ENCODE measurements around the gene MORC4. TPM values are rescaled to one million over a fixed set of nuclear protein-coding genes. Genes with fewer than 3 reads are reported as not detected.
A peak's percentile ranks its signal among the peaks of the same experiment; 100 is the strongest.

The MORC4 gene
- polyA plus RNA-seq, 4 donors: 7.0 to 11.5 (median 9.4) TPM

GRCh38 chrX:106919932-106920452, 80.0 kb downstream of the MORC4 start, which contains the start of gene CLDN2:
Gene CLDN2, plus strand, starts transcription at chrX:106920402. Its CDS starts 7,827 bp downstream, at chrX:106928229.
- WGBS, 3 donors: 11 to 32% (median 23%) methylated on average over 2 of the region's 2 CpGs
- Histone ChIP-seq H3K27ac (ENCODE audit: low read depth in 1 of 3, low read length in 2 of 3) (no peak within 1 kb of the TSS), H3K9me3 (ENCODE audit: control insufficient read depth in 2 of 2, insufficient read depth in 1 of 2, low read depth in 1 of 2, low read length in 1 of 2) (no peaks in the 10 kb centered on the region), H3K36me3 (ENCODE audit: control insufficient read depth in 3 of 3, insufficient read depth in 2 of 3, low read depth in 1 of 3, low read length in 3 of 3) (no peaks in the 10 kb centered on the region), H3K4me1 (ENCODE audit: control insufficient read depth in 3 of 3, insufficient read depth in 2 of 3, low read depth in 1 of 3, low read length in 2 of 3) (peaks cover 2 to 10% (median 5%) of the 10 kb centered on the region in 3 donors), H3K27me3 (ENCODE audit: control insufficient read depth in 3 of 3, insufficient read depth in 3 of 3, low read length in 3 of 3) (no peaks in the 10 kb centered on the region), H3K4me3 (ENCODE audit: low read depth in 1 of 3, low read length in 3 of 3) (no peak within 1 kb of the TSS)
- no peak for DNase-seq
- no peak for FAIRE-seq

DNA sequence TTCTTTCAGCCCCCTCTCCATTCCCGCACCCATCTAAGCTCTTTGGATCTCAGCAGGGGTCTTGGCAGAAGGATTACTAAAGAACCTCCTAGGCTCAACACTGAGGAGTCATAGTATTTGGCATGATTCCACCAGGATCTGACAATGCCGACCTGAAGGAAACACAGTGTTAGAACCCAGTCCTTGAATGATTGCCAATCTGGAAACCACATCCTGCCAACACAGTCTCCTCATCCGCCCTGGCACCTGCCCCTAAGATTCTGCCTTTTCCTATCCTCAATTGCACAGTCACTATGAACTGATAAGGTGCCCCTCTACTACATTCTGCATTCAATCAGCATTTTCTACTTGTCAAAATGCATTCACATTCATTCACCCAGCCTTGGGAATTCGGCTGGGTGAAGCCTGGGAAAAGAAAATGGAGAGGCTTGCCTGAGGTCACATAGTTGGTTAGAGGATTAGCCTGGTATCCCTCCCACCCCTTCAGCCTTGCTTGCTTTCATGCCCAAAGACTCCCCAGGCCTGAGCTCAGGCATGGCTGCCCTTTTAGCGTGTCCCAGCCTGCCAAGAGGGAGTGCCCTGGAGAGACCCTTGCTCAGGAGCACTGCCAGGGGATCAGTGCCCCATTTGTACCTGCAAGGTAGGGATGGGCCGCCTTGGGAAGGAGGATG, 82.0 kb downstream of the MORC4 start:
- Histone ChIP-seq H3K27me3 (ENCODE audit: control insufficient read depth in 3 of 3, insufficient read depth in 3 of 3, low read length in 3 of 3) (no peaks in the 10 kb centered on the region), H3K4me1 (ENCODE audit: control insufficient read depth in 3 of 3, insufficient read depth in 2 of 3, low read depth in 1 of 3, low read length in 2 of 3) (peaks cover 2 to 12% (median 5%) of the 10 kb centered on the region in 3 donors), H3K36me3 (ENCODE audit: control insufficient read depth in 3 of 3, insufficient read depth in 2 of 3, low read depth in 1 of 3, low read length in 3 of 3) (no peaks in the 10 kb centered on the region), H3K27ac (ENCODE audit: low read depth in 1 of 3, low read length in 2 of 3) (no peak overlapping the region), H3K4me3 (ENCODE audit: low read depth in 1 of 3, low read length in 3 of 3) (no peak overlapping the region), H3K9me3 (ENCODE audit: control insufficient read depth in 2 of 2, insufficient read depth in 1 of 2, low read depth in 1 of 2, low read length in 1 of 2) (no peaks in the 10 kb centered on the region)
- FAIRE-seq (no peak), DNase-seq (peak in 1 of 2 donors; percentile 37)
- WGBS, 3 donors: 21 to 41% (median 34%) methylated on average over 6 of the region's 6 CpGs

DNA sequence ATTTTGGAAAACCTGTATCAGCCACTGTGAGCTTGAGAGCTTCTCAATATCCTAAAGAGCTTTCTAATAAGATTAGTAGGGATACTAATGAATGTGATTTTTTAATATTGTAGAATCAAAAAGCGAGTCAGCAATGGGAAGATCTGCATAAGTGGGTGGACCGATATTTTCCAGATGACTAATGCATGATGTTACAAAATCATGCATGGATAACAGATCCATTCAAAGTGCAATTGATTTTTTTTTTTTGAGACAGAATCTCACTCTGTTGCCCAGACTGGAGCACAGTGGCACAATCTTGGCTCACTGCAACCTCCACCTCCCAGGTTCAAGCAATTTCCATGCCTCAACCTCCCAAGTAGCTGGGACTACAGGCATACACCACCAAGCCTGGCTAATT, 87.1 kb downstream of the MORC4 start:
- DNase-seq (peak in 1 of 2 donors; percentile 32), FAIRE-seq (peak; percentile 44)
- H3K4me1 ChIP-seq (ENCODE audit: control insufficient read depth in 3 of 3, insufficient read depth in 2 of 3, low read depth in 1 of 3, low read length in 2 of 3): peaks cover 0 to 23% (median 2%) of the 10 kb centered on the region in 3 donors
- H3K36me3 ChIP-seq (ENCODE audit: control insufficient read depth in 3 of 3, insufficient read depth in 2 of 3, low read depth in 1 of 3, low read length in 3 of 3): no peaks in the 10 kb centered on the region
- 39 to 54% (median 49%) methylated on average over 2 of the region's 2 CpGs for WGBS, 3 donors
- H3K4me3 ChIP-seq (ENCODE audit: low read depth in 1 of 3, low read length in 3 of 3): no peak overlapping the region
- H3K27me3 ChIP-seq (ENCODE audit: control insufficient read depth in 3 of 3, insufficient read depth in 3 of 3, low read length in 3 of 3): no peaks in the 10 kb centered on the region
- H3K27ac ChIP-seq (ENCODE audit: low read depth in 1 of 3, low read length in 2 of 3): peak overlapping the region in 1 of 3 donors; percentile 73
- H3K9me3 ChIP-seq (ENCODE audit: control insufficient read depth in 2 of 2, insufficient read depth in 1 of 2, low read depth in 1 of 2, low read length in 1 of 2): no peaks in the 10 kb centered on the region

DNA sequence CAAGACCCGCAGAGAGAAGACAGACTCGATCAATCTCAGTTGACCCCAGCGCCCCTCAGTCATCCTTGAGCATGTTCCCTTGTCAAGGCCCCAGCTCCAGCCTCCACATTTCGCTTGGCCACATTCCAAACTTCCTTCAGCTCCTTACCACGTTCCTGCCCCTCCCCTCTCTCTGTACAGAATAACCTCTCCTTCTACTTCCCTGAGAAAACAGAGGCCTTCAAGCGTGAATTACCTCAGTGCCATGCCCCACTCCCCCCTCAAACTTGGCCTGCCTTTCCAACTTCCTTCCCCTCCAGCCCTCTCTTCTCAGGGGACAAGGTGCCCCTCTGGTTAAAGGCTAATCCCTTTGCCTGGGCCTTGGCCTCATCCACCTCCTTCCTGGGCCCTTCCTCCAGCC, 93.7 kb downstream of the MORC4 start:
- DNase-seq: peak; percentile 45 to 81
- Histone ChIP-seq H3K4me3 (ENCODE audit: low read depth in 1 of 3, low read length in 3 of 3) (no peak overlapping the region), H3K36me3 (ENCODE audit: control insufficient read depth in 3 of 3, insufficient read depth in 2 of 3, low read depth in 1 of 3, low read length in 3 of 3) (no peaks in the 10 kb centered on the region), H3K4me1 (ENCODE audit: control insufficient read depth in 3 of 3, insufficient read depth in 2 of 3, low read depth in 1 of 3, low read length in 2 of 3) (peaks cover 0 to 59% (median 0%) of the 10 kb centered on the region in 3 donors), H3K27ac (ENCODE audit: low read depth in 1 of 3, low read length in 2 of 3) (peak overlapping the region in 2 of 3 donors; percentile 36 to 90), H3K27me3 (ENCODE audit: control insufficient read depth in 3 of 3, insufficient read depth in 3 of 3, low read length in 3 of 3) (no peaks in the 10 kb centered on the region), H3K9me3 (ENCODE audit: control insufficient read depth in 2 of 2, insufficient read depth in 1 of 2, low read depth in 1 of 2, low read length in 1 of 2) (no peaks in the 10 kb centered on the region)
- WGBS, 3 donors: 20 to 46% (median 33%) methylated on average over 6 of the region's 6 CpGs
- no peak for FAIRE-seq

DNA sequence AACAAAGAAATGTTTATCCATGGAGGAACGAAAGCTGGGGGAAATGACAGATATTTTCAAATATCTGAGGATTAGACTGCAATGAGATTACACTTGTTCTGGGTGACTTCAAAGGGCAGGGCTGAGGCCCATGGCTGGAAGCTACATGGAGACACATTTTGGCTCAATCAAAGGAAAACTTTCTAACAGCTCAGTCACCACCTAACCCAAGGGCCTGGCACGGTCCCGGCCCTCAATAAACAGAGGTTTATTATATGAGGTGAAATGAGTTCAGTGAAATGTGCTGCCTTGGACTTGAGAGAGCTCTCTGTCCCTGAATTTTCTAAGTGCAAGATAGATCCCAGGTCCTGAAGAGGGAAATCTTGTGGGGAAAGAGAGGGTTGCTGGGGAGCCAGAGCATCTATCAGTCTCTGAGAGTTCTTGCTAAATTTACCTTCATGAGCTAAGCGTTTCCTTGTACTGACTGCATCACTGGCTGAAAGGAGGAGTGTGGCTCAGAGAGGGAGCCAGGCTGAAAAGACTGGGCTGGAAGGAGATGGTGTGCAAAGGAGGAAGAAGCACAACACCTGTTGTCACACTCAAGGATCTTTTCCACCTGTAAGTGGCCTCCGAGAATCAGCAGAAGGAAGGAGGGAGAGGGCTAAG, 94.8 kb downstream of the MORC4 start:
- H3K4me1 ChIP-seq (ENCODE audit: control insufficient read depth in 3 of 3, insufficient read depth in 2 of 3, low read depth in 1 of 3, low read length in 2 of 3): peaks cover 0 to 66% (median 0%) of the 10 kb centered on the region in 3 donors
- H3K27me3 ChIP-seq (ENCODE audit: control insufficient read depth in 3 of 3, insufficient read depth in 3 of 3, low read length in 3 of 3): no peaks in the 10 kb centered on the region
- no peaks in the 10 kb centered on the region for H3K9me3 ChIP-seq (ENCODE audit: control insufficient read depth in 2 of 2, insufficient read depth in 1 of 2, low read depth in 1 of 2, low read length in 1 of 2)
- H3K36me3 ChIP-seq (ENCODE audit: control insufficient read depth in 3 of 3, insufficient read depth in 2 of 3, low read depth in 1 of 3, low read length in 3 of 3): no peaks in the 10 kb centered on the region
- H3K4me3 ChIP-seq (ENCODE audit: low read depth in 1 of 3, low read length in 3 of 3): no peak overlapping the region
- WGBS, 3 donors: 33 to 65% (median 57%) methylated on average over 4 to 5 of the region's 5 CpGs
- FAIRE-seq (no peak), DNase-seq (no peak)
- H3K27ac ChIP-seq (ENCODE audit: low read depth in 1 of 3, low read length in 2 of 3): peak overlapping the region in 1 of 3 donors; percentile 90

- Histone ChIP-seq H3K27me3 (ENCODE audit: control insufficient read depth in 3 of 3, insufficient read depth in 3 of 3, low read length in 3 of 3) (no peaks in the 10 kb centered on the region), H3K9me3 (ENCODE audit: control insufficient read depth in 2 of 2, insufficient read depth in 1 of 2, low read depth in 1 of 2, low read length in 1 of 2) (no peaks in the 10 kb centered on the region), H3K27ac (ENCODE audit: low read depth in 1 of 3, low read length in 2 of 3) (peak overlapping the region in 1 of 3 donors; percentile 30), H3K4me3 (ENCODE audit: low read depth in 1 of 3, low read length in 3 of 3) (no peak overlapping the region), H3K36me3 (ENCODE audit: control insufficient read depth in 3 of 3, insufficient read depth in 2 of 3, low read depth in 1 of 3, low read length in 3 of 3) (no peaks in the 10 kb centered on the region), H3K4me1 (ENCODE audit: control insufficient read depth in 3 of 3, insufficient read depth in 2 of 3, low read depth in 1 of 3, low read length in 2 of 3) (peaks cover 0 to 76% (median 0%) of the 10 kb centered on the region in 3 donors)
- FAIRE-seq: no peak
- 58 to 72% (median 65%) methylated on average over 5 of the region's 5 CpGs for WGBS, 3 donors
- no peak for DNase-seq
Observed at GRCh38 chrX:106903856-106904528, 96.0 kb downstream of the MORC4 start.

GRCh38 chrX:106903291-106903824, 96.7 kb downstream of the MORC4 start, which contains the start of gene RIPPLY1:
Gene RIPPLY1, minus strand, starts transcription at chrX:106903341. Its CDS starts 54 bp downstream, at chrX:106903287.
- Histone ChIP-seq H3K27me3 (ENCODE audit: control insufficient read depth in 3 of 3, insufficient read depth in 3 of 3, low read length in 3 of 3) (no peaks in the 10 kb centered on the region), H3K9me3 (ENCODE audit: control insufficient read depth in 2 of 2, insufficient read depth in 1 of 2, low read depth in 1 of 2, low read length in 1 of 2) (no peaks in the 10 kb centered on the region), H3K4me3 (ENCODE audit: low read depth in 1 of 3, low read length in 3 of 3) (no peak within 1 kb of the TSS), H3K27ac (ENCODE audit: low read depth in 1 of 3, low read length in 2 of 3) (peak within 1 kb of the TSS in 1 of 3 donors; percentile 82), H3K36me3 (ENCODE audit: control insufficient read depth in 3 of 3, insufficient read depth in 2 of 3, low read depth in 1 of 3, low read length in 3 of 3) (no peaks in the 10 kb centered on the region), H3K4me1 (ENCODE audit: control insufficient read depth in 3 of 3, insufficient read depth in 2 of 3, low read depth in 1 of 3, low read length in 2 of 3) (peaks cover 0 to 79% (median 0%) of the 10 kb centered on the region in 3 donors)
- DNase-seq (no peak), FAIRE-seq (no peak)
- WGBS, 3 donors: 71 to 86% (median 73%) methylated on average over 1 of the region's 1 CpG

GRCh38 chrX:106902684-106903083, 97.3 kb downstream of the MORC4 start:
- no peak for FAIRE-seq
- H3K27ac ChIP-seq (ENCODE audit: low read depth in 1 of 3, low read length in 2 of 3): peak overlapping the region in 1 of 3 donors; percentile 82
- 45 to 67% (median 51%) methylated on average over 2 of the region's 2 CpGs for WGBS, 3 donors

More at GRCh38 chrX:106902684-106903083, 97.3 kb downstream of the MORC4 start:
- peaks cover 0 to 73% (median 0%) of the 10 kb centered on the region in 3 donors for H3K4me1 ChIP-seq (ENCODE audit: control insufficient read depth in 3 of 3, insufficient read depth in 2 of 3, low read depth in 1 of 3, low read length in 2 of 3)
- peak; percentile 12 to 66 for DNase-seq
- no peaks in the 10 kb centered on the region for H3K36me3 ChIP-seq (ENCODE audit: control insufficient read depth in 3 of 3, insufficient read depth in 2 of 3, low read depth in 1 of 3, low read length in 3 of 3)
- no peak overlapping the region for H3K4me3 ChIP-seq (ENCODE audit: low read depth in 1 of 3, low read length in 3 of 3)
- no peaks in the 10 kb centered on the region for H3K27me3 ChIP-seq (ENCODE audit: control insufficient read depth in 3 of 3, insufficient read depth in 3 of 3, low read length in 3 of 3)
- H3K9me3 ChIP-seq (ENCODE audit: control insufficient read depth in 2 of 2, insufficient read depth in 1 of 2, low read depth in 1 of 2, low read length in 1 of 2): no peaks in the 10 kb centered on the region

All from small intestine (tissue), 7 donors.